ENCODE data around the gene TBXAS1. TPM values are rescaled to one million over a fixed set of nuclear protein-coding genes. Genes with fewer than 3 reads are reported as not detected.

The TBXAS1 gene
- total and polyA plus RNA-seq, 4 donors, result 5.5 to 24.5 (median 16.9) TPM

GRCh38 chr7:140050100-140050499 is 221.0 kb downstream of the TBXAS1 start:
- intact Hi-C loops (cut with DNase I), result no loop called here
- DNase-seq (no peak), ATAC-seq (ENCODE audit: low FRiP score) (no peak)
- no peaks in the 10 kb centered on the region for H3K4me1 ChIP-seq (ENCODE audit: control insufficient read depth in 1 of 2, insufficient read depth in 2 of 2, low read length in 2 of 2)
- H3K4me3 ChIP-seq (ENCODE audit: low read length in 2 of 2), result no peak overlapping the region
- H3K36me3 ChIP-seq (ENCODE audit: control insufficient read depth in 1 of 2, insufficient read depth in 2 of 2, low read length in 1 of 2), result no peaks in the 10 kb centered on the region
- H3K9me3 ChIP-seq (ENCODE audit: control insufficient read depth, low read length), result no peaks in the 10 kb centered on the region
- no peaks in the 10 kb centered on the region for H3K27me3 ChIP-seq (ENCODE audit: control insufficient read depth in 1 of 2, insufficient read depth in 2 of 2, low read length in 1 of 2)
- no peak overlapping the region for H3K27ac ChIP-seq (ENCODE audit: low read depth in 1 of 2, low read length in 2 of 2)
- WGBS, 2 donors, result 63 to 74% methylated on average over 3 of the region's 3 CpGs

GRCh38 chr7:140051820-140052219 is 222.8 kb downstream of the TBXAS1 start:
- no peaks in the 10 kb centered on the region for H3K9me3 ChIP-seq (ENCODE audit: control insufficient read depth, low read length)
- no peaks in the 10 kb centered on the region for H3K4me1 ChIP-seq (ENCODE audit: control insufficient read depth in 1 of 2, insufficient read depth in 2 of 2, low read length in 2 of 2)
- DNase-seq (no peak), ATAC-seq (ENCODE audit: low FRiP score) (no peak)
- no peak overlapping the region for H3K27ac ChIP-seq (ENCODE audit: low read depth in 1 of 2, low read length in 2 of 2)
- H3K36me3 ChIP-seq (ENCODE audit: control insufficient read depth in 1 of 2, insufficient read depth in 2 of 2, low read length in 1 of 2), result no peaks in the 10 kb centered on the region
- H3K27me3 ChIP-seq (ENCODE audit: control insufficient read depth in 1 of 2, insufficient read depth in 2 of 2, low read length in 1 of 2), result no peaks in the 10 kb centered on the region
- no peak overlapping the region for H3K4me3 ChIP-seq (ENCODE audit: low read length in 2 of 2)
- intact Hi-C loops (cut with DNase I), result no loop called here

GRCh38 chr7:140053812-140054539 is 224.9 kb downstream of the TBXAS1 start:
- no peaks in the 10 kb centered on the region for H3K36me3 ChIP-seq (ENCODE audit: control insufficient read depth in 1 of 2, insufficient read depth in 2 of 2, low read length in 1 of 2)
- ATAC-seq (ENCODE audit: low FRiP score) (no peak), DNase-seq (no peak)
- intact Hi-C loops (cut with DNase I), result no loop called here
- WGBS, 2 donors, result 71 to 73% methylated on average over 3 of the region's 3 CpGs
- H3K27ac ChIP-seq (ENCODE audit: low read depth in 1 of 2, low read length in 2 of 2), result no peak overlapping the region
- H3K9me3 ChIP-seq (ENCODE audit: control insufficient read depth, low read length), result no peaks in the 10 kb centered on the region
- no peak overlapping the region for H3K4me3 ChIP-seq (ENCODE audit: low read length in 2 of 2)
- H3K4me1 ChIP-seq (ENCODE audit: control insufficient read depth in 1 of 2, insufficient read depth in 2 of 2, low read length in 2 of 2), result no peaks in the 10 kb centered on the region
- no peaks in the 10 kb centered on the region for H3K27me3 ChIP-seq (ENCODE audit: control insufficient read depth in 1 of 2, insufficient read depth in 2 of 2, low read length in 1 of 2)

- Histone ChIP-seq H3K27me3 (ENCODE audit: control insufficient read depth in 1 of 2, insufficient read depth in 2 of 2, low read length in 1 of 2) (no peaks in the 10 kb centered on the region), H3K36me3 (ENCODE audit: control insufficient read depth in 1 of 2, insufficient read depth in 2 of 2, low read length in 1 of 2) (no peaks in the 10 kb centered on the region), H3K4me3 (ENCODE audit: low read length in 2 of 2) (no peak overlapping the region), H3K27ac (ENCODE audit: low read depth in 1 of 2, low read length in 2 of 2) (no peak overlapping the region), H3K9me3 (ENCODE audit: control insufficient read depth, low read length) (no peaks in the 10 kb centered on the region), H3K4me1 (ENCODE audit: control insufficient read depth in 1 of 2, insufficient read depth in 2 of 2, low read length in 2 of 2) (no peaks in the 10 kb centered on the region)
- DNase-seq, result no peak
- WGBS, 2 donors, result 87% methylated on average over 4 of the region's 4 CpGs
- intact Hi-C loops (cut with DNase I), result no loop called here
- no peak for ATAC-seq (ENCODE audit: low FRiP score)
Measured at GRCh38 chr7:140054751-140055150, 225.7 kb downstream of the TBXAS1 start.

GRCh38 chr7:140055833-140056232 is 226.8 kb downstream of the TBXAS1 start:
- DNase-seq (no peak), ATAC-seq (ENCODE audit: low FRiP score) (no peak)
- Histone ChIP-seq H3K27me3 (ENCODE audit: control insufficient read depth in 1 of 2, insufficient read depth in 2 of 2, low read length in 1 of 2) (no peaks in the 10 kb centered on the region), H3K4me3 (ENCODE audit: low read length in 2 of 2) (no peak overlapping the region), H3K27ac (ENCODE audit: low read depth in 1 of 2, low read length in 2 of 2) (no peak overlapping the region), H3K4me1 (ENCODE audit: control insufficient read depth in 1 of 2, insufficient read depth in 2 of 2, low read length in 2 of 2) (no peaks in the 10 kb centered on the region), H3K9me3 (ENCODE audit: control insufficient read depth, low read length) (no peaks in the 10 kb centered on the region), H3K36me3 (ENCODE audit: control insufficient read depth in 1 of 2, insufficient read depth in 2 of 2, low read length in 1 of 2) (no peaks in the 10 kb centered on the region)
- 93 to 94% methylated on average over 2 of the region's 2 CpGs for WGBS, 2 donors
- intact Hi-C loops (cut with DNase I), result no loop called here

GRCh38 chr7:140056431-140057142 is 227.5 kb downstream of the TBXAS1 start:
- H3K4me1 ChIP-seq (ENCODE audit: control insufficient read depth in 1 of 2, insufficient read depth in 2 of 2, low read length in 2 of 2), result no peaks in the 10 kb centered on the region
- H3K9me3 ChIP-seq (ENCODE audit: control insufficient read depth, low read length), result no peaks in the 10 kb centered on the region
- 96% methylated on average over 5 of the region's 5 CpGs for WGBS, 2 donors
- intact Hi-C loops (cut with DNase I), result no loop called here
- DNase-seq (no peak), ATAC-seq (ENCODE audit: low FRiP score) (no peak)
- H3K36me3 ChIP-seq (ENCODE audit: control insufficient read depth in 1 of 2, insufficient read depth in 2 of 2, low read length in 1 of 2), result no peaks in the 10 kb centered on the region
- no peaks in the 10 kb centered on the region for H3K27me3 ChIP-seq (ENCODE audit: control insufficient read depth in 1 of 2, insufficient read depth in 2 of 2, low read length in 1 of 2)
- H3K27ac ChIP-seq (ENCODE audit: low read depth in 1 of 2, low read length in 2 of 2), result no peak overlapping the region
- H3K4me3 ChIP-seq (ENCODE audit: low read length in 2 of 2), result no peak overlapping the region

GRCh38 chr7:140057143-140057535 is 228.1 kb downstream of the TBXAS1 start:
- H3K4me1 ChIP-seq (ENCODE audit: control insufficient read depth in 1 of 2, insufficient read depth in 2 of 2, low read length in 2 of 2), result no peaks in the 10 kb centered on the region
- 76 to 93% methylated on average over 3 of the region's 3 CpGs for WGBS, 2 donors

GRCh38 chr7:140058517-140058916 is 229.5 kb downstream of the TBXAS1 start:
- no peak overlapping the region for H3K27ac ChIP-seq (ENCODE audit: low read depth in 1 of 2, low read length in 2 of 2)
- no peak for DNase-seq

More at GRCh38 chr7:140057143-140057535, 228.1 kb downstream of the TBXAS1 start:
- H3K27me3 ChIP-seq (ENCODE audit: control insufficient read depth in 1 of 2, insufficient read depth in 2 of 2, low read length in 1 of 2), result no peaks in the 10 kb centered on the region
- H3K4me3 ChIP-seq (ENCODE audit: low read length in 2 of 2), result no peak overlapping the region
- ATAC-seq (ENCODE audit: low FRiP score), result no peak
- DNase-seq, result no peak
- H3K9me3 ChIP-seq (ENCODE audit: control insufficient read depth, low read length), result no peaks in the 10 kb centered on the region
- H3K36me3 ChIP-seq (ENCODE audit: control insufficient read depth in 1 of 2, insufficient read depth in 2 of 2, low read length in 1 of 2), result no peaks in the 10 kb centered on the region
- intact Hi-C loops (cut with DNase I), result no loop called here
- H3K27ac ChIP-seq (ENCODE audit: low read depth in 1 of 2, low read length in 2 of 2), result no peak overlapping the region

More at GRCh38 chr7:140058517-140058916, 229.5 kb downstream of the TBXAS1 start:
- no peaks in the 10 kb centered on the region for H3K4me1 ChIP-seq (ENCODE audit: control insufficient read depth in 1 of 2, insufficient read depth in 2 of 2, low read length in 2 of 2)
- no peaks in the 10 kb centered on the region for H3K36me3 ChIP-seq (ENCODE audit: control insufficient read depth in 1 of 2, insufficient read depth in 2 of 2, low read length in 1 of 2)
- no peak overlapping the region for H3K4me3 ChIP-seq (ENCODE audit: low read length in 2 of 2)
- ATAC-seq (ENCODE audit: low FRiP score), result no peak
- H3K9me3 ChIP-seq (ENCODE audit: control insufficient read depth, low read length), result no peaks in the 10 kb centered on the region
- 81 to 85% methylated on average over 7 of the region's 7 CpGs for WGBS, 2 donors
- intact Hi-C loops (cut with DNase I), result no loop called here
- H3K27me3 ChIP-seq (ENCODE audit: control insufficient read depth in 1 of 2, insufficient read depth in 2 of 2, low read length in 1 of 2), result no peaks in the 10 kb centered on the region
